HEK293 (cell line): ENCODE measurements around the gene PPY.

Experiments used
- CTCF ChIP-seq: fragments of 450-650 bp; formaldehyde crosslinking; IDR thresholded peaks from 2 replicates; pipeline ENCODE4 v1.5.1; 2016; ENCODE audit warnings: missing biosample characterization, missing genetic modification characterization
- PRDM10 ChIP-seq: fragments of 450-650 bp; formaldehyde crosslinking; IDR thresholded peaks from 2 replicates; pipeline ENCODE4 v1.5.1; 2016; ENCODE audit warnings: missing biosample characterization, missing genetic modification characterization
- YY1 ChIP-seq: fragments of 450-650 bp; formaldehyde crosslinking; IDR thresholded peaks from 2 replicates; pipeline ENCODE4 v1.5.1; 2018; ENCODE audit warnings: missing biosample characterization, missing genetic modification characterization
- ZBTB8A ChIP-seq: fragments of 450-650 bp; formaldehyde crosslinking; IDR thresholded peaks from 2 replicates; pipeline ENCODE4 v1.5.1; 2016; ENCODE audit warnings: missing biosample characterization, missing genetic modification characterization
- ZNF184 ChIP-seq: fragments of 450-650 bp; IDR thresholded peaks from 2 replicates; pipeline ENCODE4 v1.5.1; 2018; ENCODE audit warnings: missing biosample characterization, mild to moderate bottlenecking, missing genetic modification characterization
- ZNF23 ChIP-seq: fragments of 450-650 bp; formaldehyde crosslinking; IDR thresholded peaks from 2 replicates; pipeline ENCODE4 v1.5.1; 2016; ENCODE audit warnings: missing biosample characterization, missing genetic modification characterization, borderline replicate concordance
- ZNF596 ChIP-seq: fragments of 450-650 bp; IDR thresholded peaks from 2 replicates; pipeline ENCODE4 v1.5.0; 2018; ENCODE audit warnings: missing biosample characterization, mild to moderate bottlenecking, missing genetic modification characterization, moderate library complexity
- ZSCAN16 ChIP-seq: fragments of 450-650 bp; formaldehyde crosslinking; IDR thresholded peaks from 2 replicates; pipeline ENCODE4 v1.5.1; 2016; ENCODE audit warnings: missing biosample characterization, missing genetic modification characterization
- ZSCAN30 ChIP-seq: fragments of 450-650 bp; IDR thresholded peaks from 2 replicates; pipeline ENCODE4 v1.5.1; 2018; ENCODE audit warnings: missing biosample characterization, mild to moderate bottlenecking, missing genetic modification characterization, moderate library complexity

- no peak for TF ChIP-seq YY1 (tag by site-specific recombination)
- no peak for TF ChIP-seq CTCF (tag by site-specific recombination)
- TF ChIP-seq ZNF23 = no peak
- no peak for TF ChIP-seq ZNF184 (tag by site-specific recombination)
- TF ChIP-seq ZBTB8A (tag by site-specific recombination) = no peak
- TF ChIP-seq ZSCAN30 = no peak
- TF ChIP-seq ZSCAN16 (tag by site-specific recombination) = no peak
- TF ChIP-seq PRDM10 = no peak
- TF ChIP-seq ZNF596 (tag by site-specific recombination) = no peak
Measured at GRCh38 chr17:43914451-43914850, 27.8 kb downstream of the PPY start.
